GM12801 (cell line): ENCODE results near the gene GAL.

Experiments used
- TF ChIP-seq, protein P1 (sequence below): IDR thresholded peaks from one replicate; pipeline ENCODE4 v1.5.1; 2011; ENCODE audit warnings: control low read depth; ENCODE audit not compliant: insufficient read length; ENCODE audit errors: extremely low read depth

The GAL gene

DNA sequence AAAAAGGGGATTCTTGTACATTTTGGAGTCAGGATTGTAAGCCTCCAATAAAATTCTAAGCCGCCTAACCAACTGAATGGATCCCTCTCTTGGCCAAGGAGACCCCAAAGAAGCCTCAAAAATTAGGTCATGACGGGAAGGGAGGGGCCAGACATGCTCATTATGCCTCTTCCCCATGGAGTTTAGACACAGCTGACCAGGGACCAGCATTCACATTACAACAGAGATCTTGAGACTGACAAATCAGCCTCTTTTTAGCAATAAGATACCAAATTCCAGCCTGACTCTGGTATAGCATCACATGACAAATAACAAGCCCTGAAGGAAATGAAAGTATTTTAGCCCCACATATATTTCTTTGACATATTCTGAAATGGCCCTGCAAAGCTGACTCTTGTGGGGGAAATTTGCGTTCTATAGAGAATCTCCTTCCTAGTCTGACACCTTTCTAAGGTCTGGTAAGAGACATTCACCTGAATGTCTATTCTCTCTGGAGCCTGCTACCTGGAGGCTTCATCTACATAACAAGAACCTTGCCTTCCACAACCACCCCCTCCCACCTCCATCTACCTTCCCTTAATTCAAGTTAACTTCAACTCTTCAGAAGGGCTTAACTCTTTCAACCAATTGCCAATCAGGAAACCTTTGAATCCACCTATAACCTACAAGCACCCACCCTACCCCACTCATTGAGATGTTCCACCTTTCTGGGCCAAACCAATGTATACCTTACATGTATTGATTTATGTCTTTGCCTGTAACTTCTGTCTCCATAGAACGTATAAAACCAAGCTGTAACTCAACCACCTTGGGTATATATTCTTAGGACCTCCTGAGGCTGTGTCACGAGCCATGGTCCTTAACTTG is 10.3 kb downstream of the GAL start:
- TF ChIP-seq, protein P1, sequence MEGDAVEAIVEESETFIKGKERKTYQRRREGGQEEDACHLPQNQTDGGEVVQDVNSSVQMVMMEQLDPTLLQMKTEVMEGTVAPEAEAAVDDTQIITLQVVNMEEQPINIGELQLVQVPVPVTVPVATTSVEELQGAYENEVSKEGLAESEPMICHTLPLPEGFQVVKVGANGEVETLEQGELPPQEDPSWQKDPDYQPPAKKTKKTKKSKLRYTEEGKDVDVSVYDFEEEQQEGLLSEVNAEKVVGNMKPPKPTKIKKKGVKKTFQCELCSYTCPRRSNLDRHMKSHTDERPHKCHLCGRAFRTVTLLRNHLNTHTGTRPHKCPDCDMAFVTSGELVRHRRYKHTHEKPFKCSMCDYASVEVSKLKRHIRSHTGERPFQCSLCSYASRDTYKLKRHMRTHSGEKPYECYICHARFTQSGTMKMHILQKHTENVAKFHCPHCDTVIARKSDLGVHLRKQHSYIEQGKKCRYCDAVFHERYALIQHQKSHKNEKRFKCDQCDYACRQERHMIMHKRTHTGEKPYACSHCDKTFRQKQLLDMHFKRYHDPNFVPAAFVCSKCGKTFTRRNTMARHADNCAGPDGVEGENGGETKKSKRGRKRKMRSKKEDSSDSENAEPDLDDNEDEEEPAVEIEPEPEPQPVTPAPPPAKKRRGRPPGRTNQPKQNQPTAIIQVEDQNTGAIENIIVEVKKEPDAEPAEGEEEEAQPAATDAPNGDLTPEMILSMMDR, result no peak

DNA sequence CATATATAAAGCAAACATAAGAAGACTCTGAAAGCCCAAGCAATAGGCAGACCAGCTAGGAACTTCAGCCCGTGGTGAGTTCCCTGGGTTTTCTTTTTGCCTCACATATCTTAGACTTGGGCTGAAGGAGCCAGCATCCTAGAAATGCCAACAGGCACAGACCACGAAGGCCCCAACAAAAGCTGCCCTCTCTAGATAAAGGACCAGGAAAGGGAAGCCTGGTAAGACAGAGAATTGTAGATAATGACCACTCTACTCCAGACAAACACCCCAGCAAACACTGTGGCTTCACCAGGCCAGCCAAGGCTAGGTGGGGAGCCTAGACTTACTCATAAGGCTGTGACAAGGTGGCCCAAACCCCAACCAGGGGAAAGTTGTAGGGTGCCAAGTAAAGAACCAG is 11.2 kb downstream of the GAL start:
- TF ChIP-seq, protein P1, result no peak

DNA sequence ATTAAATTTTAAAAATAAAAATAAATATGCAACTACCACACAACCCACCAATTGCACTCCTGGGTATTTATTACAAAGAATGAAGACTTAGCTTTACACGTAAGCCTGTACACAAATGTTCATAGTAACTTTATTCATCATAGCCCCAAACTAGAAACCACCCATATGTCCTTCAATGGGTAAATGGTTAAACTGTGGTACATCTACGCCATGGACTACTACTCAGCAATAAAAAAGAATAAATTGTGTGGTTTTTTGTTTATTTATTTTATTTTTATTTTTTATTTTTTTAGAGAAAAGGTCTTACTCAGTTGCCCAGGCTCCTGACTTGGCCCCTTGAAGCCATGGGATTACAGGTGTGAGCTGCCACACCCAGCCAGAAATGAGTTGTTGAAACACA is 14.6 kb downstream of the GAL start:
- TF ChIP-seq, protein P1, result no peak

- TF ChIP-seq, protein P1, result no peak
These were observed 20.5 kb downstream of the GAL start for GRCh38 chr11:68704887-68705286.

DNA sequence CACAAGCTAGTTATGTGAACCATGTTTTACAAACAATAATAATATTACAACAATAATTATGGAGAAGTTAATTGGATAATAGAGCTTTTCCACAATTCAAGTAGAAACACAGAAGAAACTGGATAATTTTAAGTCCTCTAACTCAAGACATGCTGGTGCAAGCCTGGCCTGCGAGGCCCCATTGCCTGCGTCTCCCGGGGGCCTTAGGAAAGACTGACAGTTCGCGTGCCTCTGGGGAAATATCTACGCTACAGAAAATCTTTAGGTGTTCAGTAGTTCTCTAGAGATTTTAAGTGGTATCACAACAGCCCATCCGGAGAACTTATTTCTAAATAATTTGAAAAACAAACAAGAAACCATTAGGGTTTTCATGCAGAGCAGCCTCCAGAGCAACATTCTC is 23.2 kb downstream of the GAL start:
- TF ChIP-seq, protein P1, result no peak

DNA sequence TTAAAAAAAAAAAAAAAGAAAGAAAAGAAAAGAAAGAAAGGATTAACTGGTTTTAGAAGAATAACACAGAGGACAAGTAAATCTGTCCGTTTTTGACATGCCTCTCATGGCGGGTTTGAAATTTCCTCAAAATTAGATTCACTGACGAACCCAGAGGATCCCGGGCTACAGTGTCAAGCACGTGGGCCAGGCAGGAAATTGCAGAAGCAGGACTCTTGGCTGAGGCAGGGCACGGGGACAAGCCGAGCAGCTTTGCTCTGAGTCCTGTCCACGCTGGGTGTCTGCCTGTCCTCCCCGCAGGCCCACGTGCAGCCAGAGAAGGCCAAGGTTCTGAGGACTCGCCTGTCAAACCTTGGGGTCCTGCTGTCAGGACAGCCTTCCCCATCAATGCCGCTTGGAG is 24.7 kb downstream of the GAL start:
- TF ChIP-seq, protein P1, result no peak

DNA sequence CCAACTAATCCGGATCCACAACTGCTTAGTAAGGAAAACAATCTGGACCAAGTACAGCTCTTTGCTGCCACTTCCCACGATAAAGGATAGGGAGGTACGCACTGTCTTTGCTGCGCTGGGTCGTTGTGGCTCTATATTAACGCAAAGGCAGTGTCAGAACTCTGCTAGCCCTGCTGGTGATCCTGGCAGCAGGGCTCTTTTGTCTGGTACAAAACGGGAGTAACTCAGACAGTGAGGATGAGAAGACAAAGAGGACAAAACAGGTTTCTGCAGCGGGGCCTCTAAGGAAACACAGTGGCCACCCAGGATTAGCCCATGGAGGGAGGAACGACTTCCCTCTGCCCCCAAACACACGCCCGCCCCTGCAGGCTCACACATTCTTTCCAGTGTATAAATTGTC is 26.1 kb downstream of the GAL start:
- TF ChIP-seq, protein P1, result no peak
